Fibroblast of gingiva (primary cell): ENCODE data around the gene GOPC.
A peak's percentile ranks its signal among the peaks of the same experiment; 100 is the strongest.
"Not testable (repeated sequence)": the region's sequence is repeated elsewhere in the genome, so short reads cannot be mapped to it uniquely, and the experiment has no call there.

ENCODE experiments used
- DNase-seq: peaks from one replicate; pipeline ENCODE4 v3.0.0-alpha.2; 2011; ENCODE audit warnings: low read depth

GOPC gene

DNA sequence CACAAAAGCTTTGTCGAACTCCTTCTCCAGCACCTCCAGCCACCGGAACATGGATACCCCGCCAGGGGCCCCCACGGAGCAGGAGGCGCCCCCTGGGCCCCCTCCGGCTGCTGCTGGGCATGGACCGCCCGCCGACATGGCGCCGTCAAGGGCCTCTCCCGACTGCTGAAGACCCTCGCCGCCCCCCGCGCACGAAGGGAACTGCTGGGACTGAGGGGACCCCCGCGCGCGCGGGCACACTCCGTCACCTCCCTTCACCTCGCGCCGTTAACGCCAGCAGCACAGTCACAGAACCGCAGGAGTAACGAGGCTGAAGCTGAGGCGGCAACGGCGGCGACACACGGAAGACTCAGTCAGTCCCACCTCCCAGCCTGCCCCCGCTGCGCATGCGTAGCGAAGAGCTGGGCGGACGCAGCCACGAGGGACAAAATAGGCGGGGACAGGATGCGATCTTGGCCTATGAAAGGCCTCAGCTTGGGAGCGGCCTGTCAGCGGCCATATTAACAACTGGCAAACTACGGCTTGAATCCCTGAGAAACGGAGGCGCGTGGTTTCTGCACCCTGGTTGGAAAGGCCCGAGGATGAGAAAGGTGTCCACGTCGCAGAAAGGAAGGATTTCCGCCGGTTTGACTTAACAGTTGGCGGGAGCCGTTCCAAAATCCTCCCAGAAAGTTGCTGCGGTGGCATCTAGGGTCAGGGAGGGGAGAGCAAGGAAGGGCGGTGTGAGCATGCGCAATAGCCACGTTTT, at the start of gene GOPC:
Gene GOPC, minus strand, starts transcription at position 361 of the 748 bp plus-strand sequence. Its CDS starts 223 bp downstream, at position 138.
- peak; percentile 98 for DNase-seq

DNA sequence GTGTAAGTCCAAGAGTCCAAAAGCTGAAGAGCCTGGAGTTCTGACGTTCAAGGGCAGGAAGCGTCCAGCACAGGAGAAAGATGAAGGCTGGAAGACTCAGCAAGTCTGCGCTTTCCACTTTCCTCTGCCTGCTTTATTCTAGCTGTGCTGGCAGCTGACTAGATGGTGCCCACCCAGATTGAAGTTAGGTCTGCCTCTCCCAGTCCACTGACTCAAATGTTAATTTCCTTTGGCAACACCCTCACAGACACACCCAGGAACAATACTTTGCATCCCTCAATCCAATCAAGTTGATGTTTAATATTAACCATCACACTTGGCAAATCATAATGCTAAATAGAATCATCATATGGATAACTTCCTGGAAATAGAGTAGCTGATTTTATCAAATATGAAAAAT, 49.7 kb upstream of the GOPC start:
- DNase-seq = not testable (repeated sequence)

DNA sequence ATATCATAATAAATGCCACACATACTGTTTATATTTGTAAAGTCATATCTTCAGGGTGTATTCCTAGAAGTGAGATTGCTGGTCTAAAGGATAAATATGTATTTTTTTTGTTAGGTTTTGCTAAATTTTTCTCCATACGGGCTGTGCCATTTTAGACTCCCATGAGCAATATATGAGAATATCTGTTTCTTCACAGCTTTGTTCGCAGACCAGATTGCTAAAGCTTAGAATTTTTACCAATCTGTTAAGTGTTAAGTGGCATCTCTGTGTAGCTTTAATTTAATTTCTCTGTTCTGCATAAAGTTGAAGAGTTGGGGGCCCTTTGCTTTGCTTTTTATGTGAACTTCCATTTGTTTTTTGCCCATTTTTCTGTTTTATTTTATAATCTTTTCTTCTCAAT, 40.7 kb upstream of the GOPC start:
- no peak for DNase-seq

DNA sequence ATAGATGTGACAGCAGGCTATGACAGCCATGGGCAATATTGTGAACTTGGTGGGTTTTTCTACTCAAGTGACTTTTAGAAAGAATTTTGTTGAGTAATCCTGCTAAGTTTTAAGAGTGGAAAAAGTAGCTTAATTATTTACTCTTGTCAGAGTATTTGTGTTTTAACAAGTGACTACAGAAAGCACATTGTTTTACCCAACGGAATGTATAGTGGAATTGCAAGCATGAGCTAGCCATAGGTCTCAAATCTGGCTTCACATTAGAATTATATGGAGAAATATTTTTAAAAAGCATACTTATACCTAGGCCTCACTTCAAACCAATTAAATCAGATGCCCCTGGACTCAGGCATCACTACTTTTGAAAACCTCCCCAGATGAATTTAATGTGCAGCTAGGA, 35.5 kb upstream of the GOPC start:
- DNase-seq = no peak

DNA sequence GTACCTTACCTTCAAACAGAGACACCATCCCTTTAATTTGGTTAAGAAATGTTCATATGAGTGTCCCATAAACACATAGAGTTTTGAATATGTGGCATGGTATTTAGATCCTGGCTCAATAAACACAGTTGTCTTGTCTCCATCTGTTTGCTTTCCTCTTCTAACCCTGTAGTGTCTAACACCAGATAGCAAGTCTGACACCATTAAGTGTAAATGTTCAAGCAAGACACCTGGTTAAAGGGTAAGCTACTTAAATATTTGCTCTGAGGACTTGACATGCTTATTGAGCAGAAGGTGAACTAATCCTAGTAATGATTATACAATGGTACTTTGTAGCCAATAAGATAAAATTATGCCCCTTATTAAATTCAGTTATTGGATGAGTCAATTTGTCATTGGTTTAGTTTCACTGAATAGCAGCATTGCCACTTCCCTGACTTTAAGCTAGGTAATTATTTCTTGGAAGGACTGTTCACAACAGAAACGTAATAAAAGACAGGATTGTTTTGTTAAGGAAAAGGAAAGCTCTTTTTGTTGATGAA, 26.9 kb upstream of the GOPC start:
- DNase-seq = no peak

DNA sequence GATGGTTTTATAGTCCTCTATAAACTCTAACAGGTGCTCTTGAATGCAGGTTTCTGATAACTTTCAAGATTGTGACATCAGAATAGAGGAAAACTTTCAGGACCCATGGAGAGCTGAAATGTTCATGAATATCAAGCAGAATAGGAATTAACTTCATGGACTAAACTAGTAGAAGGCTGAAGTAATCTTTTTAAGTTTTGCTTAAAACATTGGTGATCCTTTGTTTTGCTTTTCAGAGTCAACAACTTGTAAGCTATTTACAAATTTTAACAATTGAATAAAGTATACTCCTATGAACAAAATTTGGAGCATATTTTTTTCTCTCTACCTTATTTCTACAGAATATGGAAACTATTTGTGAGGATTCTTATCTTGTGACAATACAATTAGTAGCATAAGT, 25.2 kb upstream of the GOPC start:
- no peak for DNase-seq

DNA sequence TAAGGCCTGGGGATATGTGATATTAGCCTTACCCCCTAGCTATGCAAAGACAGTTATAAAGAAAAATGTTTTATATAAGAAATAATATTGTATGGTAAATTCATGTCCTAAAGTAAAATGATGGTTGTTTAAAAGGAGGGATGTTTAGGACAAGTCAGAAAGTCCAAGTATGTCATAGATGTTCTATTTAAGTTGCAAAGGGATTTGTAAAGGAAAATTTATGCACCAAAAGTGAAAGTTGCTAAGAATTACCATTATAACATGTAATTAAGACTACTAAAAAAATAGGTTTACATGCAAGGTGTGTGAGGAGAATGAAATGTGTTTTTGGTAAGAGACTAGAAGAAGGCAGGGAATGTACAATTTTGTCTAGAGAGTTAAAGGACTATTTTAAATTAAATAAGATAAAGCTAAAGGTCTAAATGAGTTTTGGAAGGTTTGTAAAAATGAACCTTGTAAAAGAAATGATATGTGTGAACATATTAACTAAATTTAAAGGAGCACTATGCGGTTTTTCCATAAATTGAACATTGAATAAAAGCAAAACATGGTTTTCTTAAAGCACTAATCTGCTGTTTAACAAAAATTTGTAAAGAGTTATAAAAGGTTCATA, 22.7 kb upstream of the GOPC start:
- DNase-seq = no peak

DNA sequence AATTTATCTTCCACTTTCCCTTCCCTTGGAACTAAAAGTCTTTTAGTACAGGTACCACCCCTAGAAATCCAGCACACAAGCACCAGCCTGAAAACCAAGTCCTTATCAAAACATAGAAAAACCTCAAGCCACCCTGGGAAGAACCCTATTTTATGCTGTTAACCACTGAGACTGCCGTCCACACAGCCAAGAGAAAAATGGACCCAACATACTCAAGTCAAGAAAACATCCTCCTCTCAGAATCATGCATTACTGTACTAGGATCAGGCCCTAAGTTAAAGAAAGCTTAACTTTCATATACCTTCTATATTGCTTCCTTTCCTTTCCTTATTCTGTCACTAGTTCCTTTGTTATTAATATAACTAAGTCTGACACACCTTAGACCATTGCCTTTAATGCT, 16.9 kb upstream of the GOPC start:
- DNase-seq = no peak

DNA sequence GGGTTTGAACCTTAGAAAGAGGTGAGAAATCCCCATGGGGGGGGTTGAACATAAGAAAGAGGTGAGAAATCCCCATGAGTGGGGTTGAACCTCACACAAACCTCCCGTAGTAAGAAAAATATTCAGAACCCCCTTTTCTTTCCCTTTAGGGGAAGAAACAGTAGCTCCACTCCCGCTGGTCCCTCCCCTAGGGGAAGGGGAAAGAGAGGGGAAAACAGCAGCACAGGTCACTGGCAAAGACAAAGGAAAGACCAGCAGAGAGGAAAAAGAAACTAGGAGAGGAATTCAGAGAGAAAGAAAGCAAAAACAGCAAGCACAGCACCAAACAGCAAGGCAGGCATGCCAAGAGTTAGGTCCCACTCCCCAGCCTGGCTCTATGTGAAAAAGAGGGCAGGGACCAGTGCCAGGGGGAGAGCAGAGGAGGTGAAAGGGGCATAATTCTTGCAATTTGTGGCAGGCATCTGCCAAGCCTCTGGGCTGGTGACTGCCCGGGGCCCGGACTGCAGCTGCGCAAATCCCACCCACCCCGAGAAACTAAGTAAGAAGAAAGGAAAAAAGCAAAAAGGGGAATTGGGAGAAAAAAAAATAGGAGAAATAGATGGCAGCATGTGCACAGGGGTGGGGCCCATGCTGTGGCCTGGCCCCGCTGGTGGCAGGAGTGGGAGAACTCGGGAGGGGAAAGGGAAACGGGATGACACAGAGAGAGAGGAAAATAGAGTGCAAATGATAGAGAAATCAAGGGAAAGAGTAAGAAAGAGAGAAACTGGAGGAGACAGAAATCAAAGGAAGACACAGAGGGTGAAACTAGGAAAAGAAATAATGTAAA, 15.1 kb upstream of the GOPC start:
- DNase-seq = no peak

DNA sequence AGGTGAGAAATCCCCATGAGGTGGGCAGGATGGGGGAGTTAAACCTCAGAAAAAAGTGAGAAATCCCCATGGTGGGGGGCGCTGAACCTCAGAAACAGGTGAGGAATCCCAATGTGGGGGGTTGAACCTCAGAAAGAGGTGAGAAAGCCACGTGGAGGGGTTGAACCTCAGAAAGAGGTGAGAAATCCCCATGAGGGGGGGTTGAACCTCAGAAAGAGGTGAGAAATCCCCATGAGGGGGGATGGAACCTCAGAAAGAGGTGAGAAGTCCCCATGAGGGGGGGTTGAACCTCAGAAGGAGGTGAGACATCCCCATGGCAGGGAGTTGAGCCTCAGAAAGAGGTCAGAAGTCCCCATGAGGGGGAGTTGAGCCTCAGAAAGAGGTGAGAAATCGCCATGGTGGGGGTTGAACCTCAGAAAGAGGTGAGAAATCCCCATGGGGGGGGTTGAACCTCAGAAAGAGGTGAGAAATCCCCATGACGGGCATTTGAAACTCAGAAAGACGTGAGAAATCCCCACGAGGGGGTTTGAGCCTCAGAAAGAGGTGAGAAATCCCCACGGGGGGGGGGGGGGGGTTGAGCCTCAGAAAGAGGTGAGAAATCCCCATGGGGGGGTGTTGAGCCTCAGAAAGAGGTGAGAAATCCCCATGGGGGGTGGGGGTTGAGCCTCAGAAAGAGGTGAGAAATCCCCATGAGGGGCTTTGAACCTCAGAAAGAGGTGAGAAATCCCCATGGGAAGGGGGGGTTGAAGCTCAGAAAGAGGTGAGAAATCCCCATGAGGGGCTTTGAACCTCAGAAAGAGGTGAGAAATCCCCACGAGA, 14.3 kb upstream of the GOPC start:
- no peak for DNase-seq

DNA sequence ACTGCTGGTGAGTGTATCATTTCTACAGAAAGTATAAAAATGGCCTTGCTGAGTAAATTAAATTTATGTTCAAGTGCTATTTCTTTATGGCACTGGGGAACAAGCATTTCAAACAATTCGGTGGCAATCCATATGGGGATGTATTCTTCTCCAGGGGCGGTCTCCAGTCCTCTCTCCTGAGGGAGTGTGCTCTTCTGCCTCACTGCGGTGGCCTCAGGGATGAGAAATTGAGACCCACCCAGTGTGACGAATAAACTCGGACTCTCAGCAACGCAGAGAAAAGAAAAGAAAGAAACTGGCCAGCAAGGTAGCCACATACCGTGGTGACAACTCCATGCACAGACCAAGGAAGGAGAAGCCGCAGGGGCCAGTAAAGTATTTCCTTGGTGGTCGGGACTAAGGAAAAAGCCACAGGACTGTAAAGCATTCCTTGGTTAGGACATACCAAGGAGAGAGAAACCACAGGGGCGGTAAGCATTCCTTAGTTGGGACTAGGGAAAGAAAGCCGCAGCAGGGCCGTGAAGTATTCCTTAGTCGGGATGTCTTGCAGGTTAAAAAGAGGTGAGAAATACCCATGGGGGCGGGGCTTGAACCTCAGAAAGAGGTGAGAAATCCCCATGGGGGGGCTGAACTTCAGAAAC, 13.6 kb upstream of the GOPC start:
- DNase-seq = no peak

DNA sequence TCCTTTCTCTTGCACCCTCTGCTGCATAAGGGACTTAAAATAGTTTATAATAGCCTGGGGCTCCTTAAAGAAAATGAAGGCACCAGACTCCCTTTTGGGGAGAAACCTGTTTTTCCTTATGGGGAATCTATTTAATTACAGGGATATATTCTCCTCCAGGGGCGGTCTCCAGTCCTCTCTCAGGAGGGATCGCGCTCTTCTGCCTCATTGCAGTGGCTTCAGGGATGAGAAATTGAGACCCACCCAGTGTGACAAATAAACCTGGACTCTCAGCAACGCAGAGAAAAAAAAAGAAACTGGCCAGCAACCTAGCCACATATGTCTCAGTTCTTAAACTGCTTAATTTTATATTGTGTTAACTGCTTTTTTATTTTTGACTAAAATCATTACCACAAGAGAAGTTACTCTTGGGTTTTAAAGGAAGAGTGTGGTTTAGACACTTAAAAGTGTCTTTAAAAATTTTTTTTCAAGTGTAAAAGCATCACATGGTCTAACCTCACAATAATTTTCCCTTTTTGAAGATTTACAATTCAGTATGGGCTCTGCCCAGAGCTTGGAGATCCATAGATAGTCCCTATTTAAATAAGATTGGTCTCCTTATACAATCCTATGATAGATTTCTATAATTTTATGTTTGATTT, 11.7 kb upstream of the GOPC start:
- DNase-seq = no peak

DNA sequence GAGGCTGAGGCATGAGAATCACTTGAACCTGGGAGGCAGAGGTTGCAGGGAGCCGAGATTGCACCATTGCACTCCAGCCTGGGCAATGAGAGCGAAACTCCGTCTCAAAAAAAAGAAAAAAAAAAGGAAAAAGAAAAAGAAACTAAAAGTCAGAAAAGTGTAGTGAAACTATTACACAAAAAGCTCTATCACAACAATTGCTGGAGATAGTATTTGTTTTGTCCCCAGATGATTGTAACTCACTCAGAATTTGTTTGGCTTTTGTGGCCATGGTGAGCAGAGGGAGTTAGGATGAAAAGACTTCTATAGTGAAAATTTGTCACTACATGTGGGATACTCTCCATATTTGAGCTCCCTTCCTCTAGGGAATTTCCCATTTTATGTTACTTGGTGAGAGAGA, 5.2 kb upstream of the GOPC start:
- DNase-seq = no peak

DNA sequence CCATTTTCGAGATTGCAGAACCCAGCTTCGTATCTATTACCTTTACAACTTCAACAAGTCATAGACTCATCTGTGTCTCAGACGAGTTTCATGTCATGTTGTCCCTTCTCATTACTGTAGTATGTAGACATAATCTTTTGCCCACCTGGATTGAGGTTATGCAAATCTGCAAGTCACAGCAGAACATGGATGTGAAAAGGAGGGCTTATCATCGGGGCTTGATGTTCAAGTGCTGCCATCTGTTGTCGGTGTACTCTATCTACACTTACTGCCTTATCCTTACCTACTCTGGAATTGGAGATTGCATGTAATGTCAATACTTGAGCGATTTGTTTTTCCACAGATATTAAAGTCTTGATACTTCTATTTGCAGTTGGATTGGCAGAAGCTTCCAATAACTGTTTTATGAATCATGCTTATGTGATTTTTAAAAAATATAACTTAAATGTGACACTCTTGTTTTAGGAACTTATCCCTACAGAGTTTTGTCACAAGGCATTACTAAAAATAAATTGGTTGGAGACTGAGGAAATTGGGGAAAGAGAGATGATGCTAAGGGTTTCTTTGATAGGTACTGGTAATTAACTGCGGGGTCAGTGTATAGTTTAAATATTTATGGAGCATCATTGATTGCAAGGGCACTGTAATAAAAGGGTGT, 3.0 kb upstream of the GOPC start:
- peak; percentile 68 for DNase-seq

DNA sequence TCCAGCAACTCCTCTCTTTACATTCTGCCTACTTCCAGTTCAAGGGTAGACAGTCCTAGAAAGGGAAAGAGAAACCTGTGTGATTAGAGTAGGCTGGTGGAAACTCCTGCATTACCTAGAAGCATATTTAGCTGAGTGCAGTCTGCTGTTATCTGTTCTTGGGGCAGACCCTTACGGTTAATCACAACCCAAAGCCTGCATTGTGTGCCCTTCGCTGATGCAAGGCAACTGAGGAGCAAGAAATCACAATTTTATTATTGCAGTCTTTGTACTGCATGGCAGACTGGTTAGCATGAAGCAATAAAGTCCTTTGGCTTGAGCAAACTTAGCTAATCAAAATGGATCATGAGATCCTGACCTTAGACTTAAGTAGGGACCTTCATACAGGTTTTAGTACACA, 1.5 kb upstream of the GOPC start:
- DNase-seq = no peak

DNA sequence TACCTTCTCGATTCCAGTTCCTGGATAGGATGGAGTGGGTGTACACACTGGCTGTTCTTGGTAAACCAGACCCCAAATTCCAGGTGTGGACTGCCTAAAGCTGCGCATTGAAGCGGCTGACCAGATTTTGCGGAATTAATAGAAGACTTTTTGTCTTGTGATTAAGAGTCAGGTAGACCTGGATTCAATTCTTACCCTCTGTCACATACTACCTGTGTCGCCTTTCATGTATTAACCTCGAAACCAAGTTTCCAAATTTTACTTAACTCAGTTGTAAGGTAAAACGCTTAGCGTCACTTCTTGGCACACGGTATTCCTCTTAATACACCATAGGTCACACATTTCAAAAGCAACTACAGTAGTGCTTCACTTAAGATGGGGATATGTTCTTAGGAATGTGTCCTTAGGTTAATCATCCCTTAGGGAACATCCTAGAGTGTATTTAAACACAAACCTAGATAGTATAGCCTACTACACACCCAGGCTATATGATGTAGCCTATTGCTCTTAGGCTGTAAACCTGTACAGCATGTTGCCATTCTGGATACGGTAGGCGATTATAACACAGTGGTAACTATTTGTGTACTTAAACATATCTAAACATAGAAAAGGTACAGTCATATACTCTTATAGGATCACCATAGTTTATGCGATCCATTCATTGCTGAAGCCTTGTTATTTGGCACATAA, 733 bp upstream of the GOPC start:
- DNase-seq = no peak

DNA sequence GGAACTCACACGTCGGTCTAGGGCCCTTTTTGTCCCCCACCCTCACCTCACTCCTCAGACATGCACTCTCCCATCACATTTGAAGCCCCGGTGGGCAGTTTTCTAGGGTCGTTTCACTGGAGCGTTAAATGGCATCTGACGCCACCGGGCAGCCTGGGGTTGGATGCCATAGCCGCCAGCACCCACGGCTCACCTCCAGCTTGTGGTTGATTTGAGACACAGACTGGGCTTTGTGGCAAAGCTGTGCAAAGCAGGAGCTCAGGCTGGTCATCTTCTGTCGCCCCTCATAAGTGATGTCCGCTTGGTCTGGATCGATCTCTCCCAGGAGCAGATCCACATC, 530 bp downstream of the GOPC start:
- no peak for DNase-seq

DNA sequence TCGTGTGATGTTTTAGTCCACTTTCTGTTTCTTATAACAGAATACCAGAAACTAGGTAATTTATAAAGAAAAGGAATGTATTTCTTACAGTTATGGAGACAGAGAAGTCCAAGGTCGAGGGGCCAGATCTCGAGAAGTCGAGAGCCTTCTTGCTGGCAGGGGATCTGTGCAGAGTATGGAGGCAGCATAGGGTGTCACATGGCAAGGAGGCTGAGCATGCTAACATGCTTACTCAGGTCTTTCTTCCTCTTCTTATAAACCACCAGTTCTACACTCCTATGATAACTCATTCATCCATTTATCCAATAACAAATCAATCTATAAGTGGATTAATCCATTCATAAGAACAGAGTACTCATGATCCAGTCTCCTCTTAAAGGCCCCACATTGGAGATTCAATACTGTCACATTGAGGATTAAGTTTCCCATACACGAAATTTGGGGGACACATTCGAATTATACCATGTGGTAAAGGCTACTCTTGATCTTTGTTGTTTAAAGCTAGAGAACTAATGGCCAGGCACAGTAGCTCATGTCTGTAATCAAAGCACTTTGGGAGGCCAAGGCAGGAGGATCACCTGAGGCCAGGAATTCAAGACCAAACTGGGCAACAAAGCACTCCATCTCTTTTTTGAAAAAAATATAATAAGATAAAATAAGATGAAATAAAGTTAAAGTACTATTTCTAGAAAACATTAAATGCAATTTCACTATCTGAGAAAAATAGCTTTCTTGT, 2.1 kb downstream of the GOPC start:
- no peak for DNase-seq

DNA sequence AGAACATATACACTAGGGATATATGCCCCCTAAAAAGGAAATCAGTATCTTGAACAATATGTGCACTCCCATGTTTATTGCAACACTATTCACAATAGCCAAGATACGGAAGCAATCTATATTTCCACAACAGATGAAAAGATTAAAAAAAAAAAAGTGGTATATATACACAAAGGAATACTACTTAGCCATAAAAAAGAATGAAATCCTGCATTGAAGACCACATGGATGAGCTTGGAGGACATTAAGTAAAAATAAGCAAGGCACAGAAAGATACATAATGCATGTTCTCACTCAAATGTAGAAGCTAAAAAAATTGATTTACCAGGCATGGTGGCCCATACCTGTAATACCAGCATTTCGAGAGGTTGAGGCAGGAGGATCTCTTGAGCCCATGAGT, 4.6 kb downstream of the GOPC start:
- no peak for DNase-seq
